A673 (cell line): ENCODE data around the gene GPBP1. TPM values are rescaled to one million over a fixed set of nuclear protein-coding genes. Genes with fewer than 3 reads are reported as not detected.

Experiments used
- BruUV-seq: library from RNA; stranded (reverse); fragments of 400-500 nt; replicated peaks from 2 replicates; lab custom pipeline; 2021; lab: Mats Ljungman, UMichigan
- CTCF ChIA-PET: fragments of 300-600 bp; sonication (Branson Sonifier 250); formaldehyde crosslinking; loops from one replicate; lab custom pipeline; 2022; ENCODE audit warnings: antibody characterized with exemption; lab: Charles Lee
- POLR2A ChIA-PET: fragments of 300-600 bp; sonication (Branson Sonifier 250); formaldehyde crosslinking; loops from one replicate; lab custom pipeline; 2022; ENCODE audit warnings: antibody characterized with exemption; ENCODE audit not compliant: low non-redundant PET; lab: Charles Lee
- DNase-seq: peaks from one replicate; pipeline ENCODE4 v3.0.0-alpha.2; 2015; ENCODE audit warnings: low spot score
- H3K27ac ChIP-seq: fragments of 200-600 bp; sonication (generic); 2 replicates; pipeline ENCODE4 v1.5.1; 2016; ENCODE audit warnings: mixed run types, low read depth, mild to moderate bottlenecking, mixed read lengths, antibody characterized with exemption, low read length; ENCODE audit not compliant: poor library complexity, severe bottlenecking
- H3K27me3 ChIP-seq: fragments of 200-600 bp; sonication (generic); replicated peaks from 2 replicates; pipeline ENCODE4 v1.6.1; 2017; ENCODE audit warnings: mixed run types, low read depth, mild to moderate bottlenecking, mixed read lengths, antibody characterized with exemption, low read length; ENCODE audit not compliant: insufficient read depth, poor library complexity
- H3K36me3 ChIP-seq: fragments of 200-600 bp; sonication (generic); 2 replicates; pipeline ENCODE4 v1.6.1; 2016; ENCODE audit warnings: mixed run types, mild to moderate bottlenecking, mixed read lengths, antibody characterized with exemption, low read length; ENCODE audit not compliant: insufficient read depth, poor library complexity, severe bottlenecking
- H3K4me1 ChIP-seq: fragments of 200-600 bp; sonication (generic); 2 replicates; pipeline ENCODE4 v1.6.1; 2017; ENCODE audit warnings: mixed run types, mild to moderate bottlenecking, mixed read lengths, antibody characterized with exemption, low read length; ENCODE audit not compliant: insufficient read depth, poor library complexity, severe bottlenecking
- H3K4me3 ChIP-seq: fragments of 200-600 bp; sonication (generic); 2 replicates; pipeline ENCODE4 v1.5.1; 2016; ENCODE audit warnings: low read depth, mixed run types, mild to moderate bottlenecking, mixed read lengths, low read length; ENCODE audit not compliant: poor library complexity, severe bottlenecking
- H3K9me3 ChIP-seq: fragments of 200-600 bp; sonication (generic); 2 replicates; pipeline ENCODE4 v1.6.1; 2016; ENCODE audit warnings: mixed run types, low read depth, mild to moderate bottlenecking, mixed read lengths, antibody characterized with exemption, low read length; ENCODE audit not compliant: poor library complexity, severe bottlenecking
- EZH2 ChIP-seq: fragments of 200-600 bp; sonication (generic); IDR thresholded peaks from 2 replicates; pipeline ENCODE4 v1.6.1; 2017; ENCODE audit warnings: borderline replicate concordance, low read depth, mild to moderate bottlenecking, mixed read lengths, antibody characterized with exemption, low read length; ENCODE audit not compliant: poor library complexity, severe bottlenecking
- intact Hi-C: fragments of 100-400 bp; cut with micrococcal nuclease; formaldehyde crosslinking; loops from one replicate; pipeline ENCODE4 v1.10.0; 2022; ENCODE audit not compliant: unreplicated experiment
- total RNA-seq: library from RNA; stranded (reverse); gene quantifications from 2 replicates; pipeline ENCODE4 v1.2.3, GENCODE V29; 2021
- TF ChIP-seq, protein P1 (sequence below): fragments of 300-800, 200-600 bp; sonication (generic); conservative IDR thresholded peaks from 2 replicates; pipeline ENCODE4 v1.5.1; 2017; ENCODE audit warnings: low read depth, mild to moderate bottlenecking, antibody characterized with exemption, low read length, moderate library complexity, mixed read lengths

The GPBP1 gene
- total RNA-seq, 1 experiment from 2014 or later: 85.5 TPM

DNA sequence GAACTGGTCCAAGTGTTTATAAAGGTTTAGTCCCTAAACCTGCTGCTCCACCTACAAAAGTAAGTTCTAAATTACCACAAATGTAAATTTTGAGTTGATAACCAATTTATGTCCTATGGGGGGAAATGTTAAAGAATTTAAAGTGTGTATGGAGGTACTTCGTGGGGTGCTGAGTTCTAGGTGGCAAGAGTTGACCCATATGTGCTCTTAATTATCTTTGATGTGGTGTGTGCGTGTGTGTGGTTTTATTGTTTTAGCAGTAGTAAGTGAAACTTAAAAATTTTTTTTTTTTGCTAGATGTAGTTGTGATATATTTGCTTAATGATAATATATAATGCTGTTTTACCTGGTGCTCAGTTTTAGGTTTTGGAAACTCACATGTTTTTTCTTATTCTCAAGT lies 72.6 kb downstream of the GPBP1 start:
- Histone ChIP-seq H3K36me3 (peaks cover 45% of the 10 kb centered on the region), H3K27me3 (no peaks in the 10 kb centered on the region), H3K4me1 (no peaks in the 10 kb centered on the region), H3K4me3 (no peak overlapping the region), H3K9me3 (no peaks in the 10 kb centered on the region), H3K27ac (no peak overlapping the region)
- TF ChIP-seq, protein P1, sequence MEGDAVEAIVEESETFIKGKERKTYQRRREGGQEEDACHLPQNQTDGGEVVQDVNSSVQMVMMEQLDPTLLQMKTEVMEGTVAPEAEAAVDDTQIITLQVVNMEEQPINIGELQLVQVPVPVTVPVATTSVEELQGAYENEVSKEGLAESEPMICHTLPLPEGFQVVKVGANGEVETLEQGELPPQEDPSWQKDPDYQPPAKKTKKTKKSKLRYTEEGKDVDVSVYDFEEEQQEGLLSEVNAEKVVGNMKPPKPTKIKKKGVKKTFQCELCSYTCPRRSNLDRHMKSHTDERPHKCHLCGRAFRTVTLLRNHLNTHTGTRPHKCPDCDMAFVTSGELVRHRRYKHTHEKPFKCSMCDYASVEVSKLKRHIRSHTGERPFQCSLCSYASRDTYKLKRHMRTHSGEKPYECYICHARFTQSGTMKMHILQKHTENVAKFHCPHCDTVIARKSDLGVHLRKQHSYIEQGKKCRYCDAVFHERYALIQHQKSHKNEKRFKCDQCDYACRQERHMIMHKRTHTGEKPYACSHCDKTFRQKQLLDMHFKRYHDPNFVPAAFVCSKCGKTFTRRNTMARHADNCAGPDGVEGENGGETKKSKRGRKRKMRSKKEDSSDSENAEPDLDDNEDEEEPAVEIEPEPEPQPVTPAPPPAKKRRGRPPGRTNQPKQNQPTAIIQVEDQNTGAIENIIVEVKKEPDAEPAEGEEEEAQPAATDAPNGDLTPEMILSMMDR: no peak
- TF ChIP-seq EZH2: no peak
- intact Hi-C loops: no loop called here
- POLR2A ChIA-PET: no interaction called here
- no peak for DNase-seq
- CTCF ChIA-PET: no interaction called here
- no TSS peak for BruUV-seq

DNA sequence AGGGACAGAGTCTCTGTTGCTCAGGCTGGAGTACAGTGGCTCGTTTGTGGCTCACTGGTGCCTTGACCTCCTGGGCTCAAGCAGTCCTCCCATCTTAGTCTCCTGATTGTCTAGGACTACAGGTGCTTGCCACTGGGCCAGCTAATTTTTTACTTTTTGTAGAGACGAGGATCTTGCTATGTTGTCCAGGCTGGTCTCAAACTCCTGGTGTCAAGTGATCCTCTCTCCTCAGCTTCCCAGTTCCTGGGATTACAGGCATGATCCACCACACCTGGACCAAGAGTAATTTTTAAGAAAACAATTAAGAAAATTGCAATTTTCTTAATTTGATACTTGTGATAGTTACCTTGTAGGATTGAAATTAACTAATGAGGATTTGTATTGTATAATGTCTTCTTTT lies 73.9 kb downstream of the GPBP1 start:
- Histone ChIP-seq H3K27me3 (no peaks in the 10 kb centered on the region), H3K27ac (no peak overlapping the region), H3K36me3 (peaks cover 55% of the 10 kb centered on the region), H3K9me3 (no peaks in the 10 kb centered on the region), H3K4me1 (no peaks in the 10 kb centered on the region), H3K4me3 (no peak overlapping the region)
- CTCF ChIA-PET: no interaction called here
- TF ChIP-seq, protein P1: no peak
- no peak for TF ChIP-seq EZH2
- no peak for DNase-seq
- intact Hi-C loops: no loop called here
- BruUV-seq: no TSS peak
- POLR2A ChIA-PET: no interaction called here

DNA sequence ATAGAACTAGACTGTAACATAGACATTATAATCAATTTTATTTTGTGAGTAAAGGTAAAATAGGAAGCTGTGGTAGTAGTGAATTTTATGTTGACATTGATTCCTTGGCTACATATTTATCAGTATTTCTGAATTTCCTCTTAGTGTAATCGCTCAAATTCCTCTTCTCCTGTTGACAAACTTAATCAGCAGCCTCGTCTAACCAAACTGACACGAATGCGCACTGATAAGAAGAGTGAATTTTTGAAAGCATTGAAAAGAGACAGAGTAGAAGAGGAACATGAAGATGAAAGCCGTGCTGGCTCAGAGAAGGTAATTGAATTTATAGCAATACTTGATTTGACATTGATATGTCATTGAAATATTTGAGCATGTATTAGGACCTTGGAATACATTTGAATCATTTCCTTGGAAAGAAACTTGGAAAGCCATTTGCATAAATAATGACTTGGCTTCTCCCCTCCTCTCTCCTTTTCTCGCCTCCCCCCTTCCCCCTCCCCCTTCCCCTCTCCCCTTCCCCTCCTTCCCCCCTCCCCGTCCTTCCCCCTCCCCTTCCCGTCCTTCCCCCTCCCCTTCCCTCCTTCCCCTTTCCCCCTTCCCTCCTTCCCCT lies 75.5 kb downstream of the GPBP1 start:
- no peaks in the 10 kb centered on the region for H3K9me3 ChIP-seq
- BruUV-seq: no TSS peak
- H3K4me1 ChIP-seq: no peaks in the 10 kb centered on the region
- peaks cover 62% of the 10 kb centered on the region for H3K36me3 ChIP-seq
- H3K27me3 ChIP-seq: no peaks in the 10 kb centered on the region
- no peak for DNase-seq
- H3K4me3 ChIP-seq: no peak overlapping the region
- TF ChIP-seq, protein P1: no peak
- no peak for TF ChIP-seq EZH2
- no peak overlapping the region for H3K27ac ChIP-seq
- intact Hi-C loops: no loop called here
- ChIA-PET CTCF (no interaction called here), POLR2A (no interaction called here)
